Endothelial cell of umbilical vein (primary cell): ENCODE measurements around the gene PRPF40B. TPM values are rescaled to one million over a fixed set of nuclear protein-coding genes. Genes with fewer than 3 reads are reported as not detected.

Experiments used
- Bru-seq: library from RNA; stranded (reverse); fragments of 400-500 nt; gene quantifications from one replicate; lab custom pipeline; 2021; lab: Mats Ljungman, UMichigan
- BruChase-seq, 2 experiments: library from RNA; stranded (reverse); fragments of 400-500 nt; gene quantifications; one replicate each; lab custom pipeline; 2021; lab: Mats Ljungman, UMichigan
- BruUV-seq: library from RNA; stranded (reverse); fragments of 400-500 nt; replicated peaks from 2 replicates; lab custom pipeline; 2021; lab: Mats Ljungman, UMichigan
- CTCF ChIA-PET: fragments of 300-600, 350-600 bp; sonication (Branson Sonifier 250); formaldehyde crosslinking; loops from one replicate; lab custom pipeline; 2021; ENCODE audit warnings: antibody characterized with exemption, inconsistent platforms; lab: Charles Lee
- POLR2A ChIA-PET: fragments of 300-600, 350-600 bp; sonication (Branson Sonifier 250); formaldehyde crosslinking; loops from one replicate; lab custom pipeline; 2021; ENCODE audit warnings: antibody characterized with exemption, inconsistent platforms; lab: Charles Lee
- DNase-seq: peaks from one replicate; pipeline ENCODE4 v3.0.0-alpha.2; 2011; ENCODE audit warnings: low read depth, low spot score
- FAIRE-seq: peaks from 2 replicates; lab custom pipeline; 2011; peaks lifted over from hg19 to GRCh38; lab: Jason Lieb, UNC
- H2AFZ ChIP-seq: 2 replicates; pipeline ENCODE4 v1.6.0; 2012; ENCODE audit warnings: low read depth, low read length, control low read depth, inconsistent platforms
- H3K27ac ChIP-seq: 2 replicates; pipeline ENCODE4 v1.5.1; 2011; ENCODE audit warnings: low read depth, mild to moderate bottlenecking, control low read depth, low read length, moderate library complexity; ENCODE audit not compliant: insufficient read depth
- H3K27me3 ChIP-seq, 2 experiments: 2 replicates each; pipeline versions ENCODE4 v1.6.0 to v1.6.1; 2011; ENCODE audit warnings: low read length in 2 of 2, mixed read lengths in 1 of 2; ENCODE audit not compliant: control insufficient read depth in 2 of 2, insufficient read depth in 2 of 2
- H3K36me3 ChIP-seq, 2 experiments: 2 replicates in 1 of 2; 3 replicates in 1 of 2; pipeline ENCODE4 v1.5.1; 2011; ENCODE audit warnings: low read length in 2 of 2, mild to moderate bottlenecking in 1 of 2, moderate library complexity in 1 of 2; ENCODE audit not compliant: control insufficient read depth in 2 of 2, insufficient read depth in 2 of 2; ENCODE audit errors: extremely low read depth in 1 of 2
- H3K4me1 ChIP-seq: 3 replicates; pipeline ENCODE4 v1.5.1; 2011; ENCODE audit warnings: mild to moderate bottlenecking, low read length; ENCODE audit not compliant: control insufficient read depth, insufficient read depth; ENCODE audit errors: extremely low read depth
- H3K4me2 ChIP-seq: 2 replicates; pipeline ENCODE4 v1.6.1; 2011; ENCODE audit warnings: low read length, control low read depth, mixed read lengths; ENCODE audit not compliant: insufficient read depth
- H3K4me3 ChIP-seq, 3 experiments: fragments of 200-600 bp in 1 of 3; sonication (generic), shearing (Covaris generic) in 1 of 3; replicated peaks in 1 of 3; 2 replicates each; pipeline ENCODE4 v1.5.1; 2011 to 2016; ENCODE audit warnings: control low read depth in 3 of 3, low read length in 3 of 3, mild to moderate bottlenecking in 2 of 3, inconsistent platforms in 1 of 3, low read depth in 1 of 3, moderate library complexity in 1 of 3; ENCODE audit not compliant: insufficient read depth in 1 of 3
- H3K79me2 ChIP-seq: 2 replicates; pipeline ENCODE4 v1.6.0; 2012; ENCODE audit warnings: low read length, inconsistent platforms; ENCODE audit not compliant: control insufficient read depth, insufficient read depth
- H3K9ac ChIP-seq: replicated peaks from 2 replicates; pipeline ENCODE3; 2011; ENCODE audit warnings: low read length, control low read depth; ENCODE audit not compliant: insufficient read depth; ENCODE audit errors: extremely low read depth
- H3K9me1 ChIP-seq: replicated peaks from 3 replicates; pipeline ENCODE4 v1.6.0; 2011; ENCODE audit warnings: mild to moderate bottlenecking, low read length; ENCODE audit not compliant: control insufficient read depth, insufficient read depth; ENCODE audit errors: extremely low read depth
- H3K9me3 ChIP-seq: replicated peaks from 2 replicates; pipeline ENCODE4 v1.5.1; 2012; ENCODE audit warnings: low read length, inconsistent platforms; ENCODE audit not compliant: control insufficient read depth, insufficient read depth
- H4K20me1 ChIP-seq: replicated peaks from 2 replicates; pipeline ENCODE3; 2011; ENCODE audit warnings: mild to moderate bottlenecking, low read length; ENCODE audit not compliant: control insufficient read depth, insufficient read depth; ENCODE audit errors: extremely low read depth
- EZH2 ChIP-seq: IDR thresholded peaks from 2 replicates; pipeline ENCODE4 v1.6.1; 2012; ENCODE audit warnings: borderline replicate concordance, low read depth, mild to moderate bottlenecking, moderate library complexity, low read length, inconsistent platforms; ENCODE audit not compliant: severe bottlenecking
- MYC ChIP-seq: IDR thresholded peaks from one replicate; pipeline ENCODE4 v1.6.1; 2011; ENCODE audit warnings: mild to moderate bottlenecking, low read depth, low read length
- POLR2A ChIP-seq: IDR thresholded peaks from 2 replicates; pipeline ENCODE4 v1.6.1; 2012; ENCODE audit warnings: low read depth, mild to moderate bottlenecking, control low read depth, low read length
- POLR2AphosphoS5 ChIP-seq: IDR thresholded peaks from 2 replicates; pipeline ENCODE4 v1.6.1; 2012; ENCODE audit warnings: low read depth, mild to moderate bottlenecking, control low read depth, low read length, moderate library complexity; ENCODE audit not compliant: insufficient read depth
- dilution Hi-C: fragments of 300-500 bp; cut with MboI; formaldehyde crosslinking; loops from one replicate; pipeline ENCODE4 v1.15.0; 2019; ENCODE audit warnings: low sequenced_read_pairs; ENCODE audit not compliant: extremely low pct_ligation_motif_present
- intact Hi-C: fragments of 100-400 bp; cut with micrococcal nuclease; formaldehyde crosslinking; loops from one replicate; pipeline ENCODE4 v1.10.0; 2022
- long read RNA-seq: library from polyadenylated mRNA; stranded (forward); transcript quantifications from one replicate; pipeline ENCODE4 v2.0.0, GENCODE V29; 2021
- polyA minus RNA-seq, 3 experiments: library from RNA; depleted of rRNA, polyadenylated mRNA; stranded (reverse); fragments of >200 nt; gene quantifications; 1 replicate in 1 of 3; 2 replicates in 2 of 3; pipeline ENCODE4 v1.2.3, GENCODE V29; 2011
- polyA plus RNA-seq, 4 experiments: library from polyadenylated mRNA; depleted of rRNA in 3 of 4; stranded (reverse) in 3 of 4; unstranded in 1 of 4; fragments of >200 nt; gene quantifications; 2 replicates each; pipeline versions ENCODE4 v1.2.1 to v1.2.3, GENCODE V29; 2011 to 2012; ENCODE audit warnings: missing spikeins in 1 of 4
- total RNA-seq: library from RNA; stranded (reverse); gene quantifications from 2 replicates; pipeline ENCODE4 v1.2.3, GENCODE V29; 2021
- TF ChIP-seq, protein P1 (sequence below): IDR thresholded peaks from 2 replicates; pipeline ENCODE4 v1.6.1; 2011; ENCODE audit not compliant: insufficient read depth, insufficient read length
- TF ChIP-seq, protein P2 (sequence below), 2 donors: IDR thresholded peaks; 1 replicate in 1 of 2; 2 replicates in 1 of 2; pipeline ENCODE4 v1.5.1; 2011; ENCODE audit warnings: low read length in 2 of 2, mild to moderate bottlenecking in 2 of 2, moderate library complexity in 2 of 2, control low read depth in 1 of 2, inconsistent platforms in 1 of 2, low read depth in 1 of 2; ENCODE audit not compliant: insufficient read depth in 1 of 2; ENCODE audit errors: extremely low read depth in 1 of 2

The PRPF40B gene
- total RNA-seq, result 9.5 and 9.9 TPM in 2 replicates
- 5.4 TPM in 2 replicates for polyA plus RNA-seq
- polyA plus RNA-seq (2011; cell fraction: cytosol; rRNA removed), result 4.3 and 5.3 TPM in 2 replicates
- polyA plus RNA-seq (2011; cell fraction: nucleus; rRNA removed), result 32.8 and 33.2 TPM in 2 replicates
- polyA plus RNA-seq (2012), result 4.4 and 6.2 TPM in 2 replicates
- 7.8 and 9.3 TPM in 2 replicates for polyA minus RNA-seq
- polyA minus RNA-seq (2011; cell fraction: cytosol; rRNA and poly(A)+ RNA removed), result 3.9 TPM
- 8.2 and 11.7 TPM in 2 replicates for polyA minus RNA-seq (2011; cell fraction: nucleus; rRNA and poly(A)+ RNA removed)
- percentile 37 among the genes with signal in this experiment for Bru-seq, nascent RNA
- BruChase-seq, experiment 1, labeled RNA remaining after a 6-hour chase, result percentile 40 among the genes with signal in this experiment
- BruChase-seq, experiment 2, labeled RNA remaining after a 2-hour chase, result percentile 45 among the genes with signal in this experiment
- long read RNA-seq, partial matches to known transcripts, result 1 of 1,032 reads
- long read RNA-seq, other reads (novel, unspliced or antisense), result 1,029 of 1,032 reads

DNA sequence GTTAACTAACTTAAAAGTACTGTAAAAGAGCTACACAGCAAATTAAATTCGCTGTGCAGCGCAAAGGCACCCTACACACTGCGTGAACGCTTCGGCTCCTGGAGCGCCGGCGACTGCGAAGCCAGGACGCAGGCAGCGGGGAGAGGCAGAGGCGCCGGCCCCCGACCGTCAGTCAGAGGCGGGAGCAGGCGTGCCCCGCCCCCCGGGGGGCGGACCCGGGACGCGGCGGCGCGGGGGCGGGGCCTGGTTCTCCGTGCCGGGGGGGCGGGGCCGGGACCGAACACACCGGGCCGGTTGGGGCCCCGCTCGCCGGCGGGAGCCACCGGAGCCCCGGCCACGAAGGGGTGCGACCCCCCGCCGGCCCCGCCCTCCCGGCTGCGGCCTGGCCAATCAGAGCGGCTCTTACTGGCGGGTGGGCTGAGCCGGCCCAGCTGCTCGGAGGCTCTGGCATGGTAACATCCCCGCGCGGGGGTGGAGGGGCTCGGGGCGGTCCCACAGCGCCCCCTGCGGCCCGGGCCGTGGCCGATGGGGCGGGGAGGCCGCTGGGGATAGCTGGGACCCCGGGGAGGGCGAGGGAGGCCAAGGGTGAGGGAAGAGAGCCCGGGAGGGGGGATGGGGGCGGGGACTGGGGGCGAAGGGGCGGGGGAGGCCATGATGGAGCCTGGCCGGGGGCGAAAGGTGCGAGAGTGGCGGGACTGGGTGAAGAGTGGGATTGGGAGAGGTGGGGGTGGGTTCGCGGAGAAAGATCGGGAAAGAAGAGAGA is at the start of gene PRPF40B:
PRPF40B (plus strand) TSS at position 420 of the 763 bp plus-strand sequence; CDS start at position 450, 30 bp downstream.
- Histone ChIP-seq H3K27ac (no peak within 1 kb of the TSS), H3K9me3 (no peaks in the 10 kb centered on the region), H3K4me1 (peaks cover 21% of the 10 kb centered on the region), H2AFZ (peak within 1 kb of the TSS; percentile 80), H4K20me1 (no peaks in the 10 kb centered on the region), H3K27me3 (peaks cover 4 to 10% of the 10 kb centered on the region in 2 experiments), H3K4me2 (peak within 1 kb of the TSS; percentile 94), H3K4me3 (peak within 1 kb of the TSS; percentile 23 to 68 (median 36)), H3K9ac (peak within 1 kb of the TSS; percentile 41), H3K9me1 (no peaks in the 10 kb centered on the region), H3K79me2 (no peaks in the 10 kb centered on the region), H3K36me3 (no peaks in the 10 kb centered on the region)
- ChIA-PET CTCF (interaction anchor here (0.6 to 4.5 kb wide), 25 partner anchors 8 to 335 kb away, joined by 3 to 32 read pairs (median 4); partner anchors contain the start of gene TMBIM6), POLR2A (interaction anchor here (0.5 to 1.2 kb wide), 3 partner anchors 70 to 350 kb away, joined by 4 to 8 read pairs (median 5); no protein-coding TSS in a partner anchor)
- FAIRE-seq, result peak; percentile 61
- TF ChIP-seq EZH2, result no peak
- TF ChIP-seq MYC, result no peak
- TF ChIP-seq, protein P1, sequence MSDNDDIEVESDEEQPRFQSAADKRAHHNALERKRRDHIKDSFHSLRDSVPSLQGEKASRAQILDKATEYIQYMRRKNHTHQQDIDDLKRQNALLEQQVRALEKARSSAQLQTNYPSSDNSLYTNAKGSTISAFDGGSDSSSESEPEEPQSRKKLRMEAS, result no peak
- peak; percentile 64 for TF ChIP-seq POLR2AphosphoS5
- TF ChIP-seq, protein P2, sequence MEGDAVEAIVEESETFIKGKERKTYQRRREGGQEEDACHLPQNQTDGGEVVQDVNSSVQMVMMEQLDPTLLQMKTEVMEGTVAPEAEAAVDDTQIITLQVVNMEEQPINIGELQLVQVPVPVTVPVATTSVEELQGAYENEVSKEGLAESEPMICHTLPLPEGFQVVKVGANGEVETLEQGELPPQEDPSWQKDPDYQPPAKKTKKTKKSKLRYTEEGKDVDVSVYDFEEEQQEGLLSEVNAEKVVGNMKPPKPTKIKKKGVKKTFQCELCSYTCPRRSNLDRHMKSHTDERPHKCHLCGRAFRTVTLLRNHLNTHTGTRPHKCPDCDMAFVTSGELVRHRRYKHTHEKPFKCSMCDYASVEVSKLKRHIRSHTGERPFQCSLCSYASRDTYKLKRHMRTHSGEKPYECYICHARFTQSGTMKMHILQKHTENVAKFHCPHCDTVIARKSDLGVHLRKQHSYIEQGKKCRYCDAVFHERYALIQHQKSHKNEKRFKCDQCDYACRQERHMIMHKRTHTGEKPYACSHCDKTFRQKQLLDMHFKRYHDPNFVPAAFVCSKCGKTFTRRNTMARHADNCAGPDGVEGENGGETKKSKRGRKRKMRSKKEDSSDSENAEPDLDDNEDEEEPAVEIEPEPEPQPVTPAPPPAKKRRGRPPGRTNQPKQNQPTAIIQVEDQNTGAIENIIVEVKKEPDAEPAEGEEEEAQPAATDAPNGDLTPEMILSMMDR (IDR thresholded peaks at IDR 0.05; ENCODE audit: extremely low read depth in 1 of 2, insufficient read depth in 1 of 2, low read depth in 1 of 2, low read length in 2 of 2), result peak; percentile 42 to 66
- peak; percentile 84 for TF ChIP-seq POLR2A
- BruUV-seq, result no TSS peak
- dilution Hi-C loops (no loop called here), intact Hi-C loops (loop anchor here (5.0 kb wide), 1 partner anchor 256 kb away; the partner anchor contains the start of gene SPATS2)
- peak; percentile 75 for DNase-seq
